Measurements from ENCODE around the gene LGALS1.

- TF ChIP-seq CTCF (IDR thresholded peaks at IDR 0.05) (no peak), POLR2A (IDR thresholded peaks at IDR 0.05) (no peak)
These were observed 40.3 kb upstream of the LGALS1 start for GRCh38 chr22:37635157-37635556.

Data from testis (tissue), 2 donors.